Measurements from ENCODE around the gene SPDYE8. TPM values are rescaled to one million over a fixed set of nuclear protein-coding genes. Genes with fewer than 3 reads are reported as not detected.
"Not testable (repeated sequence)": the region's sequence is repeated elsewhere in the genome, so short reads cannot be mapped to it uniquely, and the experiment has no call there.

SPDYE8 gene
- total and polyA plus RNA-seq, 2 experiments from 2014 or later: 0.14 TPM; not detected in 1

- H3K9ac ChIP-seq; H3K4me3 ChIP-seq; H3K9me3 ChIP-seq (ENCODE audit: low read depth); H3K27me3 ChIP-seq (replicated peaks; ENCODE audit: insufficient read depth); in situ Hi-C loops (cut with MboI); H3K79me2 ChIP-seq (ENCODE audit: insufficient read depth); H3K4me1 ChIP-seq (ENCODE audit: insufficient read depth); H3K27ac ChIP-seq; H2AFZ ChIP-seq; DNase-seq; H3K36me3 ChIP-seq (ENCODE audit: low read depth); H3F3A ChIP-seq (ENCODE audit: insufficient read depth); H4K20me1 ChIP-seq (ENCODE audit: insufficient read depth); H3K4me2 ChIP-seq (ENCODE audit: unreplicated experiment); H3K9me2 ChIP-seq (ENCODE audit: insufficient read depth): not testable (repeated sequence)
- WGBS, 2 experiments (ENCODE audit: low coverage in 1 of 2, low lambda C conversion rate in 2 of 2, missing lambda C conversion rate in 2 of 2): 98 to 100% methylated on average over 7 to 8 of the region's 8 CpGs
These were observed 34.1 kb downstream of the SPDYE8 start for GRCh38 chr7:72995484-72995883.

DNA sequence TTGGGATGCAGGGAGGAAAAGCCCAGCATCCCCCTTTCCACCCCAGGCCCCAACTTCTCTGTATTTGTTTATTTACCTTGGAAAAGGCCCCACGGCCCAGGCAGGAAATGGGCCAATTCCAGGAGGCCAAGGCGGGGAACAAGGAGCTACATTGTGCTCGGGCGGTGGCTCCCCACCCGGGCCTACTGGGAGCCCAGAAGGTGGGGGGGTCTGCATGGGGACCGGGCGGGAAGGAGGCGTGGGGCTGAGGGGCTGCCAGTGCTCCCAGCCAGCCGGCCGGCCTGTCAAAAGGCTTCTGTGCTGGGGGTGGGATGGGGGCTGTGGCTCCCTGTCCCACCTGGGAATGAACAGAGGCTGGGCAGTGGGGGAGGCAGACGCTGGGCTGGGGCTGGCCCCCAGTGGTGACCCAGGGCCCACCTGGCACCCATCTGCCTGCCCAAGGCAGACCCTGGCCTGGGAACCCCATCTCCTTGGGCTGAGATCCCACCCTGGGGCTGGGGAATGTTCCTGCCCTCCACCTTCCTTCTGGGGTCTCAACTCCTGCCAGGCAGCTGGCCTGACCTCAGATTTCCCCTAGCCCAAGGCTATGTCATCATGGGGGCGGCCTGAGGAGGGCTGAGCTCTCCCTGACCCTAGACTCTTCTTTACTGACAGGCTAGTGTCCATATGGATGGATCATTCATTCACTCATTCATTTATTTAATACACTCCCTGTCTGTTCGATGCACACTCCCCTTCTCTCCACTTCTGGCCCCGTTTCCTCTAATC, 39.2 kb downstream of the SPDYE8 start:
- H3K9me3 ChIP-seq (ENCODE audit: low read depth): not testable (repeated sequence)

GRCh38 chr7:72982084-72982483, 47.5 kb downstream of the SPDYE8 start:
- H3K36me3 ChIP-seq (ENCODE audit: low read depth); H3K4me2 ChIP-seq (ENCODE audit: unreplicated experiment); H2AFZ ChIP-seq; DNase-seq; H3K79me2 ChIP-seq (ENCODE audit: insufficient read depth); H3K9me2 ChIP-seq (ENCODE audit: insufficient read depth); in situ Hi-C loops (cut with MboI); H3K27me3 ChIP-seq (replicated peaks; ENCODE audit: insufficient read depth); H4K20me1 ChIP-seq (ENCODE audit: insufficient read depth); H3K9ac ChIP-seq; H3K4me3 ChIP-seq; H3K27ac ChIP-seq; H3F3A ChIP-seq (ENCODE audit: insufficient read depth); H3K9me3 ChIP-seq (ENCODE audit: low read depth); H3K4me1 ChIP-seq (ENCODE audit: insufficient read depth): not testable (repeated sequence)
- 73 to 100% methylated on average over 2 to 10 of the region's 11 CpGs for WGBS, 2 experiments (ENCODE audit: low coverage in 1 of 2, low lambda C conversion rate in 2 of 2, missing lambda C conversion rate in 2 of 2)

More for the DNA sequence above, 39.2 kb downstream of the SPDYE8 start:
- H3K4me2 ChIP-seq (ENCODE audit: unreplicated experiment); H2AFZ ChIP-seq; H3F3A ChIP-seq (ENCODE audit: insufficient read depth); H3K9ac ChIP-seq; H3K27me3 ChIP-seq (replicated peaks; ENCODE audit: insufficient read depth); H3K4me1 ChIP-seq (ENCODE audit: insufficient read depth); H3K79me2 ChIP-seq (ENCODE audit: insufficient read depth); in situ Hi-C loops (cut with MboI); H4K20me1 ChIP-seq (ENCODE audit: insufficient read depth); H3K9me2 ChIP-seq (ENCODE audit: insufficient read depth); H3K4me3 ChIP-seq; H3K36me3 ChIP-seq (ENCODE audit: low read depth); DNase-seq; H3K27ac ChIP-seq: not testable (repeated sequence)
- WGBS, 2 experiments (ENCODE audit: low coverage in 1 of 2, low lambda C conversion rate in 2 of 2, missing lambda C conversion rate in 2 of 2): 56 to 66% methylated on average over 6 to 8 of the region's 14 CpGs

DNA sequence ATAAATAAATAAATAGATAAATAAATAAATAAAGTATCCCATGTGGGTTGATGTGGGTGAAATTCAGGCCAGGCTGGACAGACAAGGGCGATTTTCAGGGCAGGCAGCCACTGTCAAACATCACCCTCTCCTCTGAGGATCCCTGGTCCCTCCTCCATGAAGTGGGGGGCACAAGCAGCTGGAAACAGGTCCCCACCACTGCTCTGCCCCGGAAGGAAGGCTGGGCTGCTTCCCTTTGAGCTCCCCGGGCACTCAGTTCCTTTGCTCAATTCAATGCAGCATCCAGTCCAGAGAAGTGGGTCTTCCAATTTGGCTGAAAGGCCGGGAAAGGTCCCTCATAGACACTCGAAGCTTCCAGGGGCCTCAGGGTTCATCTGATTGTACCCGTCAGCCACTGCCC, 49.2 kb downstream of the SPDYE8 start:
- H3K36me3 ChIP-seq (ENCODE audit: low read depth); H3K79me2 ChIP-seq (ENCODE audit: insufficient read depth); H3K4me1 ChIP-seq (ENCODE audit: insufficient read depth); H3K4me3 ChIP-seq; H3K27me3 ChIP-seq (replicated peaks; ENCODE audit: insufficient read depth); H3K4me2 ChIP-seq (ENCODE audit: unreplicated experiment); H3K9me3 ChIP-seq (ENCODE audit: low read depth); H3F3A ChIP-seq (ENCODE audit: insufficient read depth); H3K27ac ChIP-seq; H3K9ac ChIP-seq; in situ Hi-C loops (cut with MboI); DNase-seq; H4K20me1 ChIP-seq (ENCODE audit: insufficient read depth); H2AFZ ChIP-seq; H3K9me2 ChIP-seq (ENCODE audit: insufficient read depth): not testable (repeated sequence)
- WGBS, 2 experiments (ENCODE audit: low coverage in 1 of 2, low lambda C conversion rate in 2 of 2, missing lambda C conversion rate in 2 of 2): 80 to 85% methylated on average over 2 to 3 of the region's 6 CpGs

DNA sequence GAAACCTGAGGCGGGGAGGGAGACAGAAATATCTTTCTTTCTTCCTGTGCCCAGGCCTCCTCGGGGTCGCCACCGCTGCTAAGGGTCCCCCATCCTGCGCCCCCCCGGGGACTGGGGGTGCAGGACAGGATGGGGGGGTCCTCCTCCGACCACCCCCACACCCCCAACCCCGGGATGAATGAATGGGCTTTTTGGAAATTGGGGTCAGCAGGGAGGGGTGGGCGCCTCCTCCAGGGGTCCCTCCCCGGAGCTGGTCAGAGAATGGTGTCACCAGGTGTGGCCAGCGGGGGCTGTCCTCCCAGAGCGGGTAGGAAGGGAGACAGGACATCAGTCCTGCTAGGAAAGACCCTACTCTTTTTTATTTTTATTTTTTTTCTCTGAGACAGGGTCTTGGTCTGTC, 53.1 kb downstream of the SPDYE8 start:
- H4K20me1 ChIP-seq (ENCODE audit: insufficient read depth); H2AFZ ChIP-seq; H3K9me3 ChIP-seq (ENCODE audit: low read depth); H3F3A ChIP-seq (ENCODE audit: insufficient read depth); DNase-seq; H3K27me3 ChIP-seq (replicated peaks; ENCODE audit: insufficient read depth); H3K4me2 ChIP-seq (ENCODE audit: unreplicated experiment); H3K4me3 ChIP-seq; H3K4me1 ChIP-seq (ENCODE audit: insufficient read depth); H3K9ac ChIP-seq; H3K79me2 ChIP-seq (ENCODE audit: insufficient read depth); H3K27ac ChIP-seq; in situ Hi-C loops (cut with MboI); H3K9me2 ChIP-seq (ENCODE audit: insufficient read depth); H3K36me3 ChIP-seq (ENCODE audit: low read depth): not testable (repeated sequence)
- WGBS, 2 experiments (ENCODE audit: low coverage in 1 of 2, low lambda C conversion rate in 2 of 2, missing lambda C conversion rate in 2 of 2): 99% methylated on average over 5 of the region's 12 CpGs; no CpG with 5 or more reads in 1 of the 2 experiments

- H3K4me2 ChIP-seq (ENCODE audit: unreplicated experiment); in situ Hi-C loops (cut with MboI); H3K36me3 ChIP-seq (ENCODE audit: low read depth); H3K79me2 ChIP-seq (ENCODE audit: insufficient read depth); H3K27me3 ChIP-seq (replicated peaks; ENCODE audit: insufficient read depth); H3K9me2 ChIP-seq (ENCODE audit: insufficient read depth); DNase-seq; H3K27ac ChIP-seq; H4K20me1 ChIP-seq (ENCODE audit: insufficient read depth); H2AFZ ChIP-seq; H3K9ac ChIP-seq; H3K9me3 ChIP-seq (ENCODE audit: low read depth); H3K4me1 ChIP-seq (ENCODE audit: insufficient read depth); H3K4me3 ChIP-seq; H3F3A ChIP-seq (ENCODE audit: insufficient read depth): not testable (repeated sequence)
- 85% methylated on average over 13 of the region's 55 CpGs; no CpG with 5 or more reads in 1 of the 2 experiments for WGBS, 2 experiments (ENCODE audit: low coverage in 1 of 2, low lambda C conversion rate in 2 of 2, missing lambda C conversion rate in 2 of 2)
These were observed 53.8 kb downstream of the SPDYE8 start for GRCh38 chr7:72975656-72976286.

- in situ Hi-C loops (cut with MboI); H3K9me3 ChIP-seq (ENCODE audit: low read depth); H4K20me1 ChIP-seq (ENCODE audit: insufficient read depth); H3K27me3 ChIP-seq (replicated peaks; ENCODE audit: insufficient read depth); H3K9me2 ChIP-seq (ENCODE audit: insufficient read depth); H2AFZ ChIP-seq; H3K4me2 ChIP-seq (ENCODE audit: unreplicated experiment); H3K4me1 ChIP-seq (ENCODE audit: insufficient read depth); H3K27ac ChIP-seq; H3K9ac ChIP-seq; H3F3A ChIP-seq (ENCODE audit: insufficient read depth); H3K36me3 ChIP-seq (ENCODE audit: low read depth); H3K79me2 ChIP-seq (ENCODE audit: insufficient read depth); H3K4me3 ChIP-seq; DNase-seq: not testable (repeated sequence)
- WGBS, 2 experiments (ENCODE audit: low coverage in 1 of 2, low lambda C conversion rate in 2 of 2, missing lambda C conversion rate in 2 of 2): 74 to 93% methylated on average over 3 to 4 of the region's 7 CpGs
These were observed 54.8 kb downstream of the SPDYE8 start for GRCh38 chr7:72974781-72975180.

Measured in GM23248 (cell line).